EL (cell line): Measurements from ENCODE around the gene RCSD1.
A peak's percentile ranks its signal among the peaks of the same experiment; 100 is the strongest.
"Not testable (repeated sequence)": the region's sequence is repeated elsewhere in the genome, so short reads cannot be mapped to it uniquely, and the experiment has no call there.

ENCODE experiments used
- DNase-seq: peaks from one replicate; pipeline ENCODE4 v3.0.0-alpha.2; 2016

The RCSD1 gene

DNA sequence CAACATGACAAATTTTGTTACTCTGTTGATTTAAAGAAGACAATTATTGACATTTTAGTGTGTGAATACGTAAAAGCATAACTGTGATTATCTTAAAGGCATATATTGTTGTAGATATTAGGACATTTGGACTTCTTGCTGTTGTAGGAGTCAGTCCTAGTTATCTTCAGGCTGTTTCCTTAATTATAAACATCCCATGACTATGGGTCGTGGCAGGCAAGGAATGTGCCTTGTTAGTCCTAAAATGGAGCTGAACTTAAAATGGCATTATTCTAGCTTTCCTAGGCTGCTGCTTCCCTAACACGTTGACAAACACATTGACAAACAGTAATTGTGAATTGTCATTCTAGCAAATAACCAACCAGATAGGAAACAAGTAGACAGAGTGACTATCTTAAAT is 87.3 kb downstream of the RCSD1 start:
- DNase-seq: peak; percentile 28

DNA sequence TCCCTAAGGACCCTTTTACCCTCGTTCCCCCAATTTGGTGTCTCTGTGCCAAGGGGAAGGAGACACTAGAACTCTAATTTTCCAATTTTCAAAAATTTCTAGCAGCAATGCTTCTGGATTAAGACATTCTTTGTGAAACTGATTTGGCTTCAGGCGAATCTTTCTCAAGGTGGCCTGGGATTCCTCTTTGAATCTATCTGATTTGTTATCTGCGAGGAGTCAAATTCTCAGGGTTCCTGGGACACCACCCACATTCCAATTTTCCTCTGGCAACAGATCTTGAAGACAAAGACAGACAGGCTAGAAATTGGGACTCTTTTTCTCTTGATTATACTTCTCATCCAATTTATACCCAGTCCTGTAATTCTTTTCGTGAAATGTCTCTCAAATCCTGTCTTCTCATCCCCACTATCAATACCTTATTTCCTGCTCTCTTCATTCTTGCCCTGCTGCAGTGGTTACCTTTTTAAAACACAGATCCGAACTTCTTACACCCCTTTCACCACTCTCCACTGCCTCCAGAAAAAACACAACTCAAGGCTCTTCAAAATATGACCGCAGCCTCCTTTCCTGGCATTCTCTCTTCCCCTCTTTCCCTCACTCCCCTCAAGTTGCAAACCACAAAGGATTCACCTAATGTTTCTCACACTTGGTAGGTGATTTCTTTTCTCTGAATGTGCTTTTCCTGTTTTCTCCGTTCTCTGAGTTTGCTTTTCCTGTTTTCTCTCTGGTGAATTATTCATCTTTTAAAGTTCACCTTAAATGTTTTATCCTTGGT is 89.1 kb downstream of the RCSD1 start:
- no peak for DNase-seq

DNA sequence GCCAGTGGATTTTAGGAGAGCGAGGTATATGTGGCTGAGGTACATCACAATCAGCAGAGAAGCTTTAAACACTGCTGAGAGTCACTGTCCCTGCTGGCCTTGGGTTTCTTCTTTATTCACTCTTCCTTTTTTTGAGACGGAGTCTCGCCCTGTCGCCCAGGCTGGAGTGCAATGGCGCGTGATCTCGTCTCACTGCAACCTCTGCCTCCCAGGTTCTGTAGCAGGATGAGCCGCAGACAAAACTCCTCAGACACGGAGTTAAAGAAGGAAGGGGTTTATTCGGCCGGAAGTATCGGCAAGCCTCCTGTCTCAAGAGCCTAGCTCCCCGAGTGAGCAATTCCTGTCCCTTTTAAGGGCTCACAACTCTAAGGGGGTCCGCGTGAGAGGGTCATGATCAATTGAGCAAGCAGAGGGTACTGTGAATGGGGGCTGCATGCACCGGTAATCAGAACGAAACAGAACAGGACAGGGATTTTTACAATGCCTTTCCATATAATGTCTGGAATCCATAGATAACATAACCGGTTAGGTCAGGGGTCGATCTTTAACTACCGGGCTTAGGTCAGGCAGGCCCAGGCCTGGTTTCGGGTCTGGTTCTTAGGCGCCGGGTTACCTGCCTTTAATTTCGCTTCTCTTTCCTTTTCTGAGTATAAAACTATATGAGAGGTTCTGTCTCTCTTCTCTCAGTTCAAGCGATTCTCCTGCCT is 89.8 kb downstream of the RCSD1 start:
- not testable (repeated sequence) for DNase-seq

DNA sequence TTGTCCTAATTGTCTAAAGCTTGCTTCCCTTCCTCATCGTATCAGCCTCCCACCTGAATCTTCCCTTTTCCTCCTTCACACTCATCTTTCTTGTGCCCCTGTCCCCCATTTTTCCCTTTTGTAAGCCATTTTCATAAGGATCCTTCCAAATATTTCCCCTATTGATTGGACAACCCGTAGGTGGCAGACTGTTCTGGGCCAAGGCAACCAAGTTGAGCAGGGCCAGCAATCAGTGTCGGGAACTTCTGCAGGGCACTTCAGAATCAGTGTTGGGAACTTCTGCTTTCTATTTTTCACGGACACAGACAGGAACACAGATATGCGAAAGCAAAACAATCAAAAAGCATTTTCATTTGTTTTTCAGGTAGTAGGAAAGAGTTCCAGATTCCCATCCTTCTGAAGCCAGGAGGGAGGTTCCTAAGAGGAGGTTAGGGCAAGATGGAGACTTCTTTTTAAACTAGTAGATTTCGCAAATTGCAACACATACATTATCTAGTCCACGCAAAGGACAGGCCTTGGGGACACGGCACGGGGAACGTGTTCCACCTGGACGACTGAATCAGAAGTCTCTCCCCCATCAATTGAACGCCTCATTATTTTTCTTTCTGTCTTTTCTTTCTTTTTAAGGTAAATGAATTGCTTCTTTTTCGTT is 91.1 kb downstream of the RCSD1 start:
- peak; percentile 68 for DNase-seq

DNA sequence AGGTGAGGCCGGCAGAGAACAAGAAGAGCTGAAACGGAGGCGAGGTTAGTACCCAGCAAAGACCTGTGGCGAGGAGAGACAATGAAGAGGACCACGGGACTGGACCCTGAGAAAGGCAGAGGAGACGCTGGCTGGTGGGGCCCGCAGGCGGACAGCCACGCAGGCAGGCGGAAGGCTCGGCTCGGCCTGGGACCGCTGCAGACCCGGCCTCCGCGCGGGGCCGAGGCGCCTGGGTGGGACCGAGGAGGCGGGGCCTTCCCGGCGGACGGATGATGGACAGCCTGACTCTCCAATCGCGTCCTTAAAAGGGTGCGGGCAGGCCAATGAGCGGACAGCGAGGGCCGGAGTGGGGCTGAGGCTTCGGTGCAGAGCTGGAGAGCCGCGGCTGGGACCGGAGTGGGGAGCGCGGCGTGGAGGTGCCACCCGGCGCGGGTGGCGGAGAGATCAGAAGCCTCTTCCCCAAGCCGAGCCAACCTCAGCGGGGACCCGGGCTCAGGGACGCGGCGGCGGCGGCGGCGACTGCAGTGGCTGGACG is 91.7 kb downstream of the RCSD1 start, which contains the start of gene MPZL1:
MPZL1 (plus strand) TSS at position 366 of the 535 bp plus-strand sequence. CDS start 170 bp downstream, outside the sequence.
- DNase-seq: peak; percentile 93

DNA sequence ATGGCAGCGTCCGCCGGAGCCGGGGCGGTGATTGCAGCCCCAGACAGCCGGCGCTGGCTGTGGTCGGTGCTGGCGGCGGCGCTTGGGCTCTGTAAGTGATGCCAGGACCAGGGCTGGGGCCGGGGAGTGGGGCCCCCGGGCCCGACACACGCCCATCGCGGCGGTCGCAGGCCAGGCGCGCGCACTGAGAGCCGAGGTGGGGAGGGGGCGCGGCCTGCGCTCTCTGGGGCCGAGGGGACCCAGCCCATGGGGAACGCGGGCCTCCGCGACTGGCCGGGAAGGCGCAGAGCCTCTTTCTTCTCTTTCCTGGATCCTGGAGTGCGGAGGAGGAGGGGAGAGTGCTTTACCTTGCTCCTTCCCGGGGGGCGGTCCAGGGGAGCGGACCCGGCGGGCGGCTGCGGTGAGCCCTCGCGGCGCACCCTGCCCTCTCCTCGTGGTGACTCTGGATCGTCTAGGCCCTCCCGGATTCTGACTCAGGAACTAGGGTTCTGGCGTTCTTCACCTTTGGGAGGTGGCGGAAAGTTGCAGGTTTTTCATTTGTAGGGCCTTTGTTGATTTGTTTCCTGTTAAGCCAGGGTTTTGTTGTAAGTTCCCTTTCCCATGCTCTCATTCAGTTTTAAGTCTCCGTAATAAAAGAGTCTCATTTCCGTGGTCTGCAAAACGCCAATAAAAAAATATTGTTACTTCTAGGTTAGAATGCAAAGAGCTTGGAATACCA is 92.3 kb downstream of the RCSD1 start:
- DNase-seq: peak; percentile 52

DNA sequence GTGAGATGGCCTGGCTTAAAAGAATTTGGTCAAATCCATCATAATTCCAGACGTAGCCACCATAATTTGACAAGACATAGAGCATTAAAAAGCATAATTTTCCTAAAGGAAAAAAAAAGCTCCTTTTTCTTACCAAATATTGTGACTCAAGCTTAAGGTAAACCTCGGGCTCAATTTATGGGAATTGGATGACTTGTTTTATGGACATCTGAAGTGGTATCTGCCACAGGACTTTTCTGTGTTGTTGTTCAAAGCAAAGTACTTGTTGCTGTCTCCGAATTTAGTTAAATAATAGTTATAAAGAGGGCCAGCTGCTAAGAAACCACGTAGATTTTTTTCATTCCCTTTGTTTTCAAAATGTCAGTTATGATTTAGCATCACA is 92.8 kb downstream of the RCSD1 start:
- DNase-seq: no peak

DNA sequence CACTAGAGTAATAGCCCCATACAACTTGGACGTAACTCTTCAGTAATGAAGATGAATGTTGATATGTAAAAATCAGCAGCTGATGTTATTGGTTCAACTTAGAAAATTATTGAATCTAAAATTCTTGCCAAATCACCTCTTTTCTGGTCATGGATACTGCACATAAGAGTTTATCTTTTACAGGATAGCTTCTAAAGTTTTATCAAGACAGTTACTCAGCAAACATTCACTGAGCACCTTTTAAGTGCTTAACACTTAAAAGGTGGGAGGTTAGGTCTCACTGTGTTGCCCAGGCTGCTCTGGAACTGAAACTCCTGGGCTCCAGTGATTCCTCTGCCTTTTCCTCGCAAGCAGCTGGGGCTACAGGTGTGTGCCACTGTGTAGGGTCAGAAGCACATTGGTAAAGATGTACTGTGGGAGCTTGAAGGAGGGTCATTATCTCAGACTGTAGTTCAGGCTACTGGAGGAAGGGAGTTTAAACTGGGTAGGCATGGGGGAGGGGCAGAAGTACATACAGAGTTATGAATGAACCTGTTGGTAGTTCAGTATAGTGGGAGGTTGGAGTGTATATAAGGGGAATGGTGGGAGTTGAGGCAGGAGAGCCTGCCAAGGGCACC is 93.8 kb downstream of the RCSD1 start:
- DNase-seq: no peak

DNA sequence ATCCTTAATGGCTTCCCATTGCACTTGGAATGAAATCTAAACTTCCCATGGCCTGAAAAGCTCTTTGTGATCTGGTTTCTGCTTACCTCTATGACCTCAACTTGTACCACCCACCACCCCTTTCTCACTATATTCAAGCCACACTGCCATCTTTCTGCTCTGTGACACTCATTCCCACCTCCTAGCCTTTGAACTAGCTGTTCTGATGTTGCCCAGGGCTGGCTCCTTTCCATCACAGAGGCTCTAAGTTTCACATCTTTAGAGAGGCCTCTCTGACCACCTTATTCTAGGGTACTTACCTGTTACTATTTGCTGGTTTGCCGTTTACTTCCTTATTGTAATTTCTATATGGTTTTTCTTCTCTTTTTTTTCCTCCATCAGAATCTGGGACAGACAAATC is 96.0 kb downstream of the RCSD1 start:
- DNase-seq: no peak

DNA sequence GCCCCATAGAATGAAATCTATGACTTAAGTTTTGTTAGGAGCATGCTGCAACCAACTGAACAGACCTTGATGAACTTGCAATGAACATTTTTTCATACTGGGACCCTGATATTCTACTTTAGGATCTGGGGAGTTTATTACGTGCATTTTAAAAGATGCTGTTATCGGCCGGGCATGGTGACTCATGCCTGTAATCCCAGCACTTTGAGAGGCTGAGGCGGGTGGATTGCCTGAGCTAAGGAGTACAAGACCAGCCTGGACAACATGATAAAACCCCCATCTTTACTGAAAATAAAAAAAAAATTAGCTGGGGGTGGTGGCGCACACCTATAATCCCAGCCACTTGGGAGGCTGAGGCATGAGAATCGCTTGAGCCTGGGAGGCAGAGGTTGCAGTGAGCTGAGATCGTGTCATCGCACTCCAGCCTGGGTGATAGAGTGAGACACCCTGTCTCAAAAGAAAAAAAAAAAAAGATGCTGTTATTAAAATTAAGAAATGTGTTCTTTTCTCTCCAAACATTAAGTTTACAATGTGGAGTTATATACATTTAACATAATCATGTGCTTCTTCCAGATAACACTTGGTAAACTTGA is 98.9 kb downstream of the RCSD1 start:
- DNase-seq: no peak

DNA sequence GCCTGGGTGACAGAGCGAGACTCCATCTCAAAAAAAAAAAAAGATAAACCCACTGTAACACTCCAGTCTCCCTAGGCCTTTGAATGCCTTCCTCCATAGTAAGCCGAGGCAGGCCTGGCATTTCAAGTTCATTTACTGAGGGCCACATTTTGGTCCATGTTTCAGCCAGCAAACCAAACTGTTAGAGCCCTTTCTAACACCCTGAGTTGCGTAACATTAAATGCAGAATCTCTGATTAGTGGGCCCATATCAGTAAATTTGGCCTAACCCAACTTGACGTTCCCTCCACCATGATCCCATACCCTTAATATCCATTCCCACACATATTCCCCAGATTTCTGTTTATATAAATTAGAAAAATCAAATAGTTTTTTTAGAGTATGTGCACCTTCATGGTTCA is 104.2 kb downstream of the RCSD1 start:
- DNase-seq: no peak

DNA sequence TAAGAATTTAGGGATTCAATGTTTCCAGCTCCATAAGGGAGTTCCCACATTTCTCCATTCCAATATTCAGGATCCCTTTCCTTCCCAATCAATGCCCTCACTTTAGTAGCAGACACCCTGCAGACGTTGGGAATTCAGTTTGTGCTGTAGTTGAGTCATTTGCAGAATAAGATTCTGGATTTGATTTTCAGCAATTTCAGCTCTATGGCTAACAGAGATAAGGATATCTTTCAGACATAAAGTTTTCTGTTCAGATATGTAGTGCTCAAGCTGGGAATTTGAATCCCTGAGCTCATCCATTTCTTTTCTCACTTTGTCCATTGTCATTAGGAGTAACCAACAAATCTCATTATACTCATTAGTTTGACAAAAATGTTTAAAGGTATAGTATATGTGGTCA is 104.8 kb downstream of the RCSD1 start:
- DNase-seq: no peak

DNA sequence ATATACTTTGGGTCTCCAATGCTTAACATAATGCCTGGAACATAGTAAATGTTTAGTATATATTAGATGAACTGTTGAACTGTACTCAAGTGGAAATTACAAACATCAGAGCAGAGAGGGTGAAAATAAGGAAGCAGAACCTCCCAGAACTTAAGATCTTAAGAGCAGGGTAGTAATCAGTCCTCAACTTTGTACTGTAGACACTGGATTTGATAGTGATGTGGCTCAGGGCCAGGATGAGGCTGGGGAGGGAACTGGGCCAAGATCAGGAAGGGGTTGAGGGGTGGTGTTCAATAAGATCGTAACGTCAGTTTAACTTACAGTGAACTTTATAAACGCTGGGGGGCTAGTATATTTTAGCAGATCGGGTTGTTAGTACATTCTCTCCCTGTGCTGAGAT is 107.1 kb downstream of the RCSD1 start:
- no peak for DNase-seq

DNA sequence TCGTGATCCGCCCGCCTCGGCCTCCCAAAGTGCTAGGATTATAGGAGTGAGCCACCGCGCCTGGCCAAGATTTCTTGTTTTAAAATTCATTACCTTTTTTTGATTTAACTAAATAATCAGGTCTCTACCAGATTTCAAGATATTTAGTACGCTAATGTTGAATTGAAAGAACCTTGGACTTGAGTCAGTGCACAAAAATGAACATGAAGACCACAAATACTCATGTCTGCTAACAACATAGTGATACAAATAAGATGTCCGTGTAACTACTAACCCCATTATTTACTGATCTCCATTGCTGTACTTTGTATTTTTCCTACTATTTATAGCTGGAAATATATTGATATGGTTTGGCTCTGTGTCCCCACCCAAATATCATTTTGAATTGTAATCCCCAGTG is 108.1 kb downstream of the RCSD1 start:
- DNase-seq: no peak

DNA sequence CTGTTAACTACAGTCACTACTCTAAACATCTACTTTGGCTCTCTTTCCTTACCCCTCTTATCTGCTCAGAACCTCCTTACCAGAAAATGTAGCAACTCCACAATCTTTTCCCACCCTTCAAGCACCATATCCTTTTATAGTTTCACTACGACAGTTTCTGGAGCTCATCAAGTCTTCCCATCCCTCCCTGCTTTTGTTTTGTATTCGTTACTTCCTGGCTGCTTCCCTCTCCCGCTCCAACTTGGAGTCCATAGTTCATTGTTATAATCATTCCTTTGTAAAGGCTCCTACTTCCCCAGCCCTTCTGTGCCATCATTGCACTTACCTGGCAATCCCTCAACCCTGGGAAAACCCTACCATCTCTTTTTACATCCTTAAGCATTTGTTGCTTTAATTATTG is 109.7 kb downstream of the RCSD1 start:
- DNase-seq: no peak

DNA sequence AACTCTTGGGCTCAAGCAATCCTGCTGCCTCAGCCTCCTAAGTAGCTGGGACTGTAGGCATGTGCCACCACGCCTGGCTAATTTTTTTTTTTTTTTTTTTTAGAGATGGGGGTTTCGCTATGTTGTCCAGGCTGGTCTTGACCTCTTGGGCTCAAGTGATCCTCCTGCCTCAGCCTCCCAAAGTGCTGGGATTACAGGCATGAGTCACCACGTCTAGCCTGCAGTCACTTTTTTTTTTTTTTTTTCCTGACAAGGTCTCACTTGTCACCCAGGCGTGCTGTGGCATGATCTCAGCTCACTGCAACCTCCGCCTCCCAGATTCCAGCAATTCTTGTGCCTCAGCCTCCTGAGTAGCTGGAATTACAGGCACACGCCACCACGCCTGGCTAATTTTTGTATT is 111.1 kb downstream of the RCSD1 start:
- DNase-seq: not testable (repeated sequence)

DNA sequence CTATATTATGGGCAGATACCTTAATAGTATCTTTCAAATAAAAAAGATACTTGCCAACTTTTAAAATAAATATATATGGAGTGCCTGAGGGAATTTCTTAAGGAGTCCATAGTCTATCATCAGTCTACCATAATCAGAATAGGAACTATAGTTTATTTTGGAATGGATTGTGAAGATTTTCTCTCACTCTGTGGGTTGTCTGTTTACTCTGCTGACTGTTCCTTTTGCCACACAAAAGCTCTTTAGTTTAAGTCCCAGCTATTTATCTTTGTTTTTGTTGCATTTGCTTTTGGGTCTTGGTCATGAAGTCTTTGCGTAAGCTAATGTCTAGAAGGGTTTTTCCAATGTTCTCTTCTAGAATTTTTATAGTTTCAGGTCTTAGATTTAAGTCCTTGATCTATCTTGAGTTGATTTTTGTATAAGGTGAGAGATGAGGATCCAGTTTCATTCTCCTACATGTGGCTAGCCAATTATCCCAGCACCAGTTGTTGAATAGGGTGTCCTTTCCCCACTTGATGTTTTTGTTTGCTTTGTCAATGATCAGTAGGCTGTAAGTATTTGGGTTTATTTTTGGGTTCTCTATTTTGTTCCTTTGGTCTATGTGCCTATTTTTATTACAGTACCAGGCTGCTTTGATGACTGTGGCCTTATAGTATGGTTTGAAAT is 112.5 kb downstream of the RCSD1 start:
- not testable (repeated sequence) for DNase-seq

DNA sequence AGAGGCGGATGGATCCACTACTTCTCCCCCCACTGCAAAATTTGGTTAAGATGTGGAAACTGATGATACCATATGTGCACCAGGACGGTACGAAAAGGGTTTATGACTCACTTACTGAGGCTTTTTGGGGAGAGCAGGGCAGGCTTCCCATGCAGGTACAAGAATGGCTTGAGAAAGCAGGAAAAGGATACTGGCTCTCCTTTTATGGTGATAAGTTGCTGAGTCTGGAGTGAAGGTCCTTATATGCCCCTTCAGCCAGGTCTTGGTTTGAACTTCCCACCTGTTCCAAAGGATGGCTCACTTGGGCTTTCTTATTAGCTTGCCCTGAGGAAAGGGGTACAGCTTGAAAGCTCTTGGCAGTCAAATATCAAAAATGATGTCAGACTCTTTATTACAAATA is 114.9 kb downstream of the RCSD1 start:
- DNase-seq: no peak

DNA sequence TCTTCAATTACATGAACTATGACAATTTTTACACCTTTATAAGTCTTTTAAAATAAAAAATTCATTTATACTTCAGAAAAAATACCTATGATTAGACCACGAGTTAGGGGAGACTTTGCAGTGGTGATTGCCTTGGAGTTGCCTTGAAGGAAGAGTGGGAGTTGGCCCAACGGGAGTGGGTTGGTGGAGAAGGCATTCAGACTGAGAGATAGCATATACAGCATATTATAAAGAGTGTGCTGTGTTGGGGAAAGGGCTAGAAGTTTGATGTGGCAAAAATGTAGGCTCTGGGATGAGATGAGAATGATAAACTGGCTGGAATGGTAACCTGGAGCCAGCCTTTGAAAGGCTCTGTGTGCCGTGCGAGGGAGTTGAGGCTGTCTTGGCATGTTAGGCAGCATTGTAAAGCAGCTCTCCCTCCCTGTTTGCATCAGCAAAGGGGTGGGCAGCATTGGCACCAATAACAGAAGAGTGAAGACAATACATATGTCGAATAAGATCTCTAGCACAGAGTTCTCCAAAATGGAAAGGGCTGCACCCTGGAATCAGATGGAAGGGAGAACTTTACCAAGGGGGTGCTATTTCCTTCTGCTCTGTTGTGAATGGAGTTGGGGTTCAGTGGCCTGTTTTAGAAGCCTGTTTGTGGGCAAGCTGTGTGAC is 116.1 kb downstream of the RCSD1 start:
- DNase-seq: no peak

DNA sequence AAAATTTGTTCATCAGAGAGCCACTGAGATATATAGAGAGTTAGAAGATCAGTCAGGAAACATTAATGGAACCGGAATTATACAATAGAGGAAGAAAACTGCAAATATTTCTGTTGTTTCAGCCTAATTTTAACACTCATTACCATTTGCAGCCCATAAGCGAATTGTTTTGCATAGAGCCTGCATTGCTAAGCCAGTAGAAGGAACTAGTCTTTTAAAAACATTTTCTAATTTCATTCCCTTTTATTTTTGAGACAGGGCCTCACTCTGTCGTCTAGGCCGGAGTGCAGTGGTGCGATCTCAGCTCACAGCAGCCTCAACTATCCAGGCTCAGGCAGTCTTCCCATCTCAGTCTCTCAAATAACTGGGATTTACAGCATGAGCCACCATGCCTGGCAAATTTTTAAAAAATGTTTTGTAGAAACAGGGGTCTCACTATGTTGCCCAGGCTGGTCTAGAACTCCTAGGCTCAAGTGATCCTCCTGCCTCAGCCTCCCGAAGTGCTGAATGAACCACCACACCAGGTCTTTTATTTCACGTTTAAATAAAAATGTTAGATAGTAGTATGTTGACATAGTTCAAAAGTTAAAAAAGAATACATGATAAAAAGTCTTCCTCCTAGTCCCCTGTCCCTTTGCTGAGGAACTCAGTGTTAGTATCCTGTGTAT is 117.1 kb downstream of the RCSD1 start:
- DNase-seq: no peak
